ENCODE data around the gene IFT88.

GRCh38 chr13:20706661-20707060 is 139.7 kb downstream of the IFT88 start:
- no peak for TF ChIP-seq CTCF (IDR thresholded peaks at IDR 0.05; ENCODE audit: low read depth, low read length, missing input control)
- no peak for TF ChIP-seq RAD21 (IDR thresholded peaks at IDR 0.05)
- no peak for TF ChIP-seq HNF4G (IDR thresholded peaks at IDR 0.05)
- TF ChIP-seq SP1 (IDR thresholded peaks at IDR 0.05): no peak
- TF ChIP-seq MAX (IDR thresholded peaks at IDR 0.05): no peak
- no peak for TF ChIP-seq JUND (IDR thresholded peaks at IDR 0.05)
- TF ChIP-seq YY1 (IDR thresholded peaks at IDR 0.05): no peak
- no peak for TF ChIP-seq EGR1 (IDR thresholded peaks at IDR 0.05; ENCODE audit: low read depth in 2 of 2)
- TF ChIP-seq ATF3 (IDR thresholded peaks at IDR 0.05): no peak

Measured in liver (tissue), 3 donors.